Stimulated activated CD4-positive, alpha-beta T cell treated with anti-CD3 and anti-CD28 coated beads, Interleukin-1b, Interleukin-23, amount 100 ng/mL, for 24 hours (primary cell): Measurements from ENCODE around the gene LDB3.

Source experiments
- DNase-seq, 4 experiments: peaks; one replicate each; pipeline ENCODE4 v3.0.0-alpha.2; 2020; ENCODE audit warnings: low read depth in 4 of 4, low spot score in 1 of 4

LDB3 gene

GRCh38 chr10:86757113-86757972, 89.0 kb downstream of the LDB3 start:
- peak in 2 of 4 experiments; percentile 2 to 5 for DNase-seq

- no peak for DNase-seq
Observed at GRCh38 chr10:86758189-86759072, 90.1 kb downstream of the LDB3 start.

- DNase-seq: no peak
Observed at GRCh38 chr10:86759073-86759672, 90.9 kb downstream of the LDB3 start.

GRCh38 chr10:86763404-86763803, 95.1 kb downstream of the LDB3 start:
- DNase-seq: no peak

- no peak for DNase-seq
Observed at GRCh38 chr10:86765548-86765947, 97.2 kb downstream of the LDB3 start.

- DNase-seq: no peak
Observed at GRCh38 chr10:86768412-86769062, 100.2 kb downstream of the LDB3 start.

GRCh38 chr10:86769991-86770390, 101.7 kb downstream of the LDB3 start:
- DNase-seq: no peak

GRCh38 chr10:86770412-86770960, 102.2 kb downstream of the LDB3 start:
- DNase-seq: no peak

GRCh38 chr10:86773498-86773897, 105.2 kb downstream of the LDB3 start:
- no peak for DNase-seq

GRCh38 chr10:86775056-86775869, 107.0 kb downstream of the LDB3 start:
- no peak for DNase-seq

- no peak for DNase-seq
Observed at GRCh38 chr10:86775870-86776180, 107.5 kb downstream of the LDB3 start.

GRCh38 chr10:86779220-86780017, 111.1 kb downstream of the LDB3 start:
- DNase-seq: no peak

GRCh38 chr10:86782701-86783418, 114.5 kb downstream of the LDB3 start:
- no peak for DNase-seq

GRCh38 chr10:86785037-86785436, 116.7 kb downstream of the LDB3 start:
- no peak for DNase-seq
